Stomach (tissue), 4 donors: ENCODE results near the gene CSNK2A2.

Experiments used
- POLR2A ChIP-seq, 4 donors: fragments of 450-650 bp; IDR thresholded peaks; one replicate each; pipeline ENCODE4 v1.6.1; 2016; ENCODE audit warnings: antibody characterized with exemption in 4 of 4, control low read depth in 2 of 4, mild to moderate bottlenecking in 1 of 4, moderate library complexity in 1 of 4
- TF ChIP-seq, protein P1 (sequence below), 7 experiments: fragments of 450-650 bp in 4 of 7; fragments of 200-600 bp in 3 of 7; sonication (generic) in 3 of 7; IDR thresholded peaks; one replicate each; pipeline ENCODE4 v1.5.1; 2016 to 2019; ENCODE audit warnings: antibody characterized with exemption in 7 of 7, control low read depth in 2 of 7, mild to moderate bottlenecking in 1 of 7

DNA sequence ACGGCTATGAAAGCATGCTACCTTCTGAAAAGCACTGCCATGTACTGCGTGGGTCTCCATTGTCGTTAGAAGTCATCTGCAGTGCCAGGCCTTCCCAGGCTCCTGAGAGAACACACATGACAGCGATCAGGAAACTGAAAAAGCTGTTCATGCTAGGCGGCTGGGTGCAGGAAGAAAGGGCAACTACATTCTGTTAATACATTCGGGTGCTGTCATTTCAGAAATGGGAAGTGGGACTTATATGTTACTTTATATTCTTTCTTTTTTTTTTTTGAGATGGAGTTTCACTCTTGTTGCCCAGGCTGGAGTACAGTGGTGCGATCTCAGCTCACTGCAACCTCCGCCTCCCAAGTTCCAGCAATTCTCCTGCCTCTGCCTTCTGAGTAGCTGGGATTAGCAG, 88.6 kb downstream of the CSNK2A2 start:
- no peak for TF ChIP-seq POLR2A (IDR thresholded peaks at IDR 0.05)
- TF ChIP-seq, protein P1, sequence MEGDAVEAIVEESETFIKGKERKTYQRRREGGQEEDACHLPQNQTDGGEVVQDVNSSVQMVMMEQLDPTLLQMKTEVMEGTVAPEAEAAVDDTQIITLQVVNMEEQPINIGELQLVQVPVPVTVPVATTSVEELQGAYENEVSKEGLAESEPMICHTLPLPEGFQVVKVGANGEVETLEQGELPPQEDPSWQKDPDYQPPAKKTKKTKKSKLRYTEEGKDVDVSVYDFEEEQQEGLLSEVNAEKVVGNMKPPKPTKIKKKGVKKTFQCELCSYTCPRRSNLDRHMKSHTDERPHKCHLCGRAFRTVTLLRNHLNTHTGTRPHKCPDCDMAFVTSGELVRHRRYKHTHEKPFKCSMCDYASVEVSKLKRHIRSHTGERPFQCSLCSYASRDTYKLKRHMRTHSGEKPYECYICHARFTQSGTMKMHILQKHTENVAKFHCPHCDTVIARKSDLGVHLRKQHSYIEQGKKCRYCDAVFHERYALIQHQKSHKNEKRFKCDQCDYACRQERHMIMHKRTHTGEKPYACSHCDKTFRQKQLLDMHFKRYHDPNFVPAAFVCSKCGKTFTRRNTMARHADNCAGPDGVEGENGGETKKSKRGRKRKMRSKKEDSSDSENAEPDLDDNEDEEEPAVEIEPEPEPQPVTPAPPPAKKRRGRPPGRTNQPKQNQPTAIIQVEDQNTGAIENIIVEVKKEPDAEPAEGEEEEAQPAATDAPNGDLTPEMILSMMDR (IDR thresholded peaks at IDR 0.05) = no peak
